KBM-7 (cell line): ENCODE measurements around the gene MPDU1.
"Not testable (repeated sequence)": the region's sequence is repeated elsewhere in the genome, so short reads cannot be mapped to it uniquely, and the experiment has no call there.

Experiments used
- DNase-seq: peaks from one replicate; pipeline ENCODE4 v3.0.0-alpha.2; 2015
- in situ Hi-C: fragments of 300-500 bp; cut with MboI; formaldehyde crosslinking; loops from 2 replicates; pipeline ENCODE4 v1.14.3; 2020; ENCODE audit warnings: low sequenced_read_pairs, low pct_unique_long_range_greater_than_20kb, mixed read lengths

Gene MPDU1

DNA sequence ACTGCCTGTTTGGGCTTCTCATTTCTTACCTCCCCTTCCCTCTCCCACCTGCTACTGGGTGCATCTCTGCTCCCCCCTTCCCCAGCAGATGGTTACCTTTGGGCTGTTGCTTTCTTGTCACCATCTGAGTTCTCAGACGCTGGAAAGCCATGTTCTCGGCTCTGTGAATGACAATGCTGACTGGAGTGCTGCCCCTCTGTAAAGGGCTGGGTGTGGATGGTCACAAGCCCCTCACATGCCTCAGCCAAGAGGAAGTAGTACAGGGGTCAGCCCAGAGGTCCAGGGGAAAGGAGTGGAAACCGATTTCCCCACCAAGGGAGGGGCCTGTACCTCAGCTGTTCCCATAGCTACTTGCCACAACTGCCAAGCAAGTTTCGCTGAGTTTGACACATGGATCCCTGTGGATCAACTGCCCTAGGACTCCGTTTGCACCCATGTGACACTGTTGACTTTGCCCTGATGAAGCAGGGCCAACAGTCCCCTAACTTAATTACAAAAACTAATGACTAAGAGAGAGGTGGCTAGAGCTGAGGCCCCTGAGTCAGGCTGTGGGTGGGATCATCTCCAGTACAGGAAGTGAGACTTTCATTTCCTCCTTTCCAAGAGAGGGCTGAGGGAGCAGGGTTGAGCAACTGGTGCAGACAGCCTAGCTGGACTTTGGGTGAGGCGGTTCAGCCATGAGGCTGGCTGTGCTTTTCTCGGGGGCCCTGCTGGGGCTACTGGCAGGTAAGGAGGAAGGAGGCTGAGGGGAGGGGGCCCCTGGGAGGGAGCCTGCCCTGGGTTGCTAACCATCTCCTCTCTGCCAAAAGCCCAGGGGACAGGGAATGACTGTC is 4.4 kb upstream of the MPDU1 start, which contains the start of gene CD68:
CD68 (plus strand) TSS at position 638 of the 833 bp plus-strand sequence; CDS start at position 678, 40 bp downstream.
- DNase-seq: peak; percentile 93
- in situ Hi-C loops: no loop called here

DNA sequence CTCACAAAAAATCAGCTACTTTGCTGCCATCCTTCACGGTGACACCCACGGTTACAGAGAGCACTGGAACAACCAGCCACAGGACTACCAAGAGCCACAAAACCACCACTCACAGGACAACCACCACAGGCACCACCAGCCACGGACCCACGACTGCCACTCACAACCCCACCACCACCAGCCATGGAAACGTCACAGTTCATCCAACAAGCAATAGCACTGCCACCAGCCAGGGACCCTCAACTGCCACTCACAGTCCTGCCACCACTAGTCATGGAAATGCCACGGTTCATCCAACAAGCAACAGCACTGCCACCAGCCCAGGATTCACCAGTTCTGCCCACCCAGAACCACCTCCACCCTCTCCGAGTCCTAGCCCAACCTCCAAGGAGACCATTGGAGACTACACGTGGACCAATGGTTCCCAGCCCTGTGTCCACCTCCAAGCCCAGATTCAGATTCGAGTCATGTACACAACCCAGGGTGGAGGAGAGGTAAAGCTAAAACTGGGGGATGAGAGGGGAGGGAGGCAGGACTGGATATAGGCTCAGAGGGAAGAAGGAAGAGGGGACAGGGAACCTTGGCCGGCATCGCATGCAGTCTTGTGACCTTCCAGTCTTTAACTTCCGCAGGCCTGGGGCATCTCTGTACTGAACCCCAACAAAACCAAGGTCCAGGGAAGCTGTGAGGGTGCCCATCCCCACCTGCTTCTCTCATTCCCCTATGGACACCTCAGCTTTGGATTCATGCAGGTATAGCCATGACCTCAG is 3.6 kb upstream of the MPDU1 start:
- peak; percentile 28 for DNase-seq
- in situ Hi-C loops: no loop called here

DNA sequence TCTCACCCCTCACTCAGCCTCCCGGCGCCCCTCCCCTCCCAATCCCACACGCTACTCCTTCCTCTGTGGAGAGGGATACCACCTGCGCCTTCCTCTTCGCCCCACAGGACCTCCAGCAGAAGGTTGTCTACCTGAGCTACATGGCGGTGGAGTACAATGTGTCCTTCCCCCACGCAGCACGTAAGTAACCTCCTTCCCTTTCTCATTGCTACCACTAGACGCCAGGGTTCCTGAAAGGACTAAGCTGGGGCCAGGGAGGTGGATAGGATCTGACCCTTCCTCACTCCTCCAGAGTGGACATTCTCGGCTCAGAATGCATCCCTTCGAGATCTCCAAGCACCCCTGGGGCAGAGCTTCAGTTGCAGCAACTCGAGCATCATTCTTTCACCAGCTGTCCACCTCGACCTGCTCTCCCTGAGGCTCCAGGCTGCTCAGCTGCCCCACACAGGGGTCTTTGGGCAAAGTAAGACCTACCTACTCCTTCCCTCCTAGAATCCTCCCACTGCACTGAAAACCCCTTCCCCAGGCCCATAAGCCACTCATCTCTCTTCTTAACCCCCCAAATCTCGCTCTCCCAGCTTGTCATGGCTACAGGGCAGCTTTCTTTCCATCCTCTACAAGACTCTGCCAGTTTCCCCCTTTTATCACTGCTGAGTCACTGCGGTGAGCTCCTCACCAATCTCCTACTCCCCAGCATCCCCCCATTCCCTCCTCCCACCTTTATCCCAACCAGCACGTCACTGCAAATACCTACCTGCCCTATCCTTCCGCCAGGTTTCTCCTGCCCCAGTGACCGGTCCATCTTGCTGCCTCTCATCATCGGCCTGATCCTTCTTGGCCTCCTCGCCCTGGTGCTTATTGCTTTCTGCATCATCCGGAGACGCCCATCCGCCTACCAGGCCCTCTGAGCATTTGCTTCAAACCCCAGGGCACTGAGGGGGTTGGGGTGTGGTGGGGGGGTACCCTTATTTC is 2.8 kb upstream of the MPDU1 start:
- in situ Hi-C loops: no loop called here

DNA sequence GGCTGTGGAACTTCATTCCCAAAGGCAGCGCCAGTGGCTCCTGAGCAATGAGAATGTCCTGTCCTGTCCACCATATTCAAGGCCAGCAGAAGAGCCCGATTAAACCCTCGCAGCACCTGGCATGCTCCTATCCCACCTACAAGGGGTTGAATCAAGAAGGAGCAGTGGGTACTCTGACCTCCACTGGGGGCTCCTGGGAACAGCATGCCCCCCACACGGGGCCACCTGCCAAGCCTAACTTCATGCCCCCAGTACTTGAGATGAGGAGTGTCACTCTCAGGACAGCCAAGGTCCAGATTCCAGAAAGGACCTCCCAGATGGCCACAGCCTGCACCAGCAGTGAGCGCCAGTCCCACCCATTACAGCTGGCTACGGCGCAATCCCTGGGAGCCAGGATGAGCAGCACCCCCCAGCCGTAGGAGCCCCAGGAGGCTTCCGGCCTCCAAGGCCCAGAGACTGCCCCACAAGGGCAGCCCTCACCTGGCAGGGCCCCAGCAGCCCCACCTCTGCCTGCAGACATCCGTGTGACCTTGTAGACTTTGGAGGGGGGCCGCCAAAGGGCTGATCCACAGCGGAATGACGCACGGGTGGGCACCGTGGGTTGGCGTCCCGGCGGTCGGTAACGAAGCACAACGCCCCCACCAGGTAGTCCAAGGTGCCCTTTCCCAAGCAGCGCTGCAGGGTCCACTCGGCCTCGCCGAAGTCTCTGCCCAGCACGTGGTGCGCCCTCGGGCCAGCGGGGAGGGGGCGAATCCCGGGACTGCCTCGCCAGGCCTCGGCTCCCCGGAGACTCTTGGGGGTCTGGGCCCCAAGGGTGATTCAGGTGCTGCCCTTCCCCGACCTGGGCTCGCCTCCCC is 1.0 kb upstream of the MPDU1 start:
- no peak for DNase-seq
- in situ Hi-C loops: no loop called here

More for the DNA sequence above, 2.8 kb upstream of the MPDU1 start:
- DNase-seq: no peak

DNA sequence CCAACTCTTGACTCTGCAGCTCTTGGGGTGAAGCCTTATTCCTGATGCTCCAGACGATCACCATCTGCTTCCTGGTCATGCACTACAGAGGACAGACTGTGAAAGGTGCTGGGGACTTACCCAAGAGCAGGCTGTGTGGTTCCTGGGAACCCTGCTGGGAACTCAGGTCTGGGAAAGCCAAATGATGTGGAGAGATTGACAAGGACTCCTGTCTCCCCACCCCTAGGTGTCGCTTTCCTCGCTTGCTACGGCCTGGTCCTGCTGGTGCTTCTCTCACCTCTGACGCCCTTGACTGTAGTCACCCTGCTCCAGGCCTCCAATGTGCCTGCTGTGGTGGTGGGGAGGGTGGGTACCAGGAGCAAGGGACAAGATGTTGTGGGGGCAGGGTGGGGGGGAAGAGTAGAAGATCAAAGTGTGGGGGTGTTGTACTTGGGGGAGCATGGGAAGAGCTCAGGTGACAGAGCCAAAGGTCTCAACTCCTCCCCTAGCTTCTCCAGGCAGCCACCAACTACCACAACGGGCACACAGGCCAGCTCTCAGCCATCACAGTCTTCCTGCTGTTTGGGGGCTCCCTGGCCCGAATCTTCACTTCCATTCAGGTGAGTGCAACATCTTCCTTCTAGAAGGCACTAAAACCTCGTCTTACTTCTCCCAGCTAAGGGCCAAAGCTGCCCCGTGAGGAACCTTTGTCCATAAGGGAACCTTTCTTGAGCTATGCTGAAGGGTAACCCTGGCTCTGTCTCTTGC is 3.2 kb downstream of the MPDU1 start:
- no peak for DNase-seq
- in situ Hi-C loops: no loop called here

DNA sequence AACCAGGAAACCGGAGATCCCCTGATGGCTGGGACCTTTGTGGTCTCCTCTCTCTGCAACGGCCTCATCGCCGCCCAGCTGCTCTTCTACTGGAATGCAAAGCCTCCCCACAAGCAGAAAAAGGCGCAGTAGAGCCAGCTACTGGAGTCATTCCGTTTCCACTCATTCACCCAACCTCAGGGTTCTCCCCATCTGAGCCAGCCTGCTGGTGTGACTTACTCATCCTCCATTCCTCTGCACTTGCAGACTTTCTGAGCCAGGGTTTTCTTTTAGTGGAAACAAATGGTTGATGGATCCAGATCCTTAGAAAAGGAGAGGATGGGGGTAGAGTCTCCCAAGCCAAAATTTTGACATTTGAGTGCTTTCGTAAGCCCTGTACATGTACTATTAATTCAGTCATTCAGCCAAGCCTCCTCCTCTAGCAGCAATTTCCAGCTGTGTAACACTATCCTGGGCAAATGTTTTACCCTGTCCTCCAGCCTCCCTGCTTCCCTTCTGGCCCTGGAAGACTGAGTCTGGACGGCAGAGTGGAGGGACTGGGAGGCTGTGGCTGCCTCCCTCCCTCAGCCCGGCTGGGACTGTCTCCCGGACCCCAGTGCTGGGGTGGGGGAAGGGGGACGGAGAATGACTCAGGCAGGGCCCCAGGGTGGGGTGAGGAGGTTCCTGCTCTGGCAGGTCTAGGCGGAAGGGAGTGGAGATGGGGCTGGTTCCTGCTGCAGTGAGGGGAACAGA is 3.9 kb downstream of the MPDU1 start:
- in situ Hi-C loops: no loop called here
- no peak for DNase-seq

DNA sequence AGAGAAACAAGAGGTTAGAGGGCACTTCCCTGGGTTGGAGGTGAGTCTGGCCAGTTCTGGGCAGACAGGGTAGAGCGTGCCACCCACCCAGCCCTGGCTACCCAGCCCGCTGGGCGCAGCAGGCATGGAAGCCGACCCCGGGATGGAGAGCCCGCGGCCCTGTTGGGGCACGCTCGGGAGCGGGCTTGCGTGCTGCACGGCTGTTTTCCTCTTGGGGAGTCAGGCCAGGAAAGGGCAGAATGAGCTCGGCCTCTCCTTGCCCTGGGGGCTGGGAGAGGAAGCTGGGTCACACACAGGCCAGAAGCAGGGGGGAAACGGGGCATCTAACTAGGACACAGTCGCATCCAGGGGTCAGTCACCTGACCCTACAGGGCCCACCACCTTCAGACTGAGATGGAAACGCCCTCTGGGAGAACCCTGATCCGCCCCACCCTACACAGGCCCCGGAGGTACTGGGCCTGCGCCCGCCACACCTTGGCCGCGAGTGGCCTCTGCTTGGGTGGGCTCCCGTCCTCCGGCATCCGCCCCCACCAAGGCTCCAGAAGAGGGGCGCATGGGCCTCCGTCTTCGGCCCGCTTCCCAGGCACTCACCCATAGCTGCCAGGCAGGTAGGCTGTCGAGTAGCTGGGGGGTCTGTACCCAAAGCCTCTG is 5.0 kb downstream of the MPDU1 start:
- in situ Hi-C loops: no loop called here
- DNase-seq: no peak

DNA sequence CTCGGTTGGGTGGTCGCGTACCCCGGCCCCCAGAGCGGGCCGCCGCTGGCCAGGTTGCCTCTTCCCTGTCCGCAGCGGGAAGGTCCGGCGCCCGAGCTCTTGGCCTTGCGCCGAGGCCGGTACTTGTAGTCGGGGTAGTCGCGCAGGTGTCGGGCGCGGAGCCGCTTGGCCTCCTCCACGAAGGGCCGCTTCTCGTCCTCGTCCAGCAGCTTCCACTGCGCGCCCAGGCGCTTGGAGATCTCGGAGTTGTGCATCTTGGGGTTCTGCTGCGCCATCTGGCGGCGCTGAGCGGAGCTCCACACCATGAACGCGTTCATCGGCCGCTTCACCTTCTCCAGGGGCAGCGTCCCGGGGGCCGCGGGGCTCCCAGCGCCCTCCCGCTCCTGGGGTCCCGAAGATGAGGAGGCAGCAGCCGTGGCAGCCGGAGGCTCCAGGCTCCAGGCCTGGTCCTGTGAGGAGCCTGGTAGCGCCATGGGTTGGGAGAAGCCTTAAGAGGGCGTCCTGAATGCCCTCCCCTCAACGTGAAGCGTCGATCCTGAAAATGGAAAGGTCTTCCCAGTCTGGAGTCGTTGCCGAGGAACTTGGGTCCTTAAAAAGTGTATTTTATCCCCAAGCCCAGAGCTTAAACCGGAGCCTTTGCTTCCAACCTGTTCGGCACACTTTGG is 5.7 kb downstream of the MPDU1 start:
- in situ Hi-C loops: no loop called here
- DNase-seq: no peak

DNA sequence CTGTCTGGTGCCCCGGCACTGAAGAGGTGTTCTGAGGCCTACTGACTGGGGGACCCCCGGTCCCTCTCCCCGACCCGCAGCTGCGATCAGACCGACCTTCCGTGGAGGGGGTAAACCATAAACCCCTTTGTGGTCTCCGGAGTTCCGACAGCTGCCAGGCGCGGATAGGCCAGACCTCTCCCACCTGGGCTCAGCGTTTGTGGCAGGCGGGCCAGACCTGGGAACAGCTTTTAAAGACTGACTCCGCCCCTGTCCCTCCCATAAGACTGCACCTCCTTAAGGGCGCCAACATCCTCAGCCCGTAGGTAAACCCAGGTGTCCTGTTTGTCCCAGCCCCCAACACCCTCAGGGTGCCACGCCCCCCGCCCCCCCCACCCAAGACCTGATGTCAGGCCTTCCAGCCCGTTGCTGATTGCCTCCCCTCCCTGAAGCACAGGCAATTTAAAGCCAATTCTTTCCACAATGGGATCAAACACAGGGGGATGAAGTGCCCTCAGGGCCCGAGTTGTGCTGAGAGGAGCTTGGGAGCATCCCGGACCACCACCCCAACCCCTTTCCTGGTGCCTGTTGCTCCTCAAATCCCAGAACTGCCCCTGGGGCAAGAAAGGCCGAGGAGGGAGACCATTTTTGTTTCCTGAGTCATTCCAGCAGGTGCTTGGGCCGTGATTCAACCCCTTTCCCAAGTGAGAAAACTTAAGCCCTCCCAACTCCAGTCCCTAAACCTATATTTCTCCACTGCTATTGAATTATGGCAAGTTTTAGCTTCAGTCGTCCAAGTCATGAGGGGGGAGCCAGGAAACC is 6.4 kb downstream of the MPDU1 start, which contains the start of gene SOX15:
SOX15 (minus strand) TSS at position 204 of the 801 bp plus-strand sequence. CDS start 418 bp downstream, outside the sequence.
- in situ Hi-C loops: no loop called here
- DNase-seq: no peak

DNA sequence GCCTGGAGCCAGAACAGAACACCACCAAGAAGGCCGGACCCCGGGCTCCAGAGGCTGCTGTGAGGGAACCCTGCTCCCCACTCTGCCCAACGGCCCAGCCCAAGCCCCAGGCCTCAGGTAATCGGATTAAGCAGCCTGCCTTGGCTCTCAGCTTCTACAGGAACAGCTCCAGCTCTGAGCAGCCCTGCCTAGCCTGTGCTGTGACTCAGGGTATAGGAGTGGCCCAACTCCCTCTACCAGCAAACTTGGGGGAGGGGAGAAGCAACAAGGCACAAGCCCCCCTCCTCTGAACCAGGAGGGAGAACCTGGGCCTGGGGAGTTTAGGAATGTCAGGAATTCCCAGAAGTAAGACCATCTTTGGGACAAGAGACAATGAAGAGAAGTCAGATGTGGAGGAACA is 7.1 kb downstream of the MPDU1 start:
- in situ Hi-C loops: no loop called here
- DNase-seq: no peak

DNA sequence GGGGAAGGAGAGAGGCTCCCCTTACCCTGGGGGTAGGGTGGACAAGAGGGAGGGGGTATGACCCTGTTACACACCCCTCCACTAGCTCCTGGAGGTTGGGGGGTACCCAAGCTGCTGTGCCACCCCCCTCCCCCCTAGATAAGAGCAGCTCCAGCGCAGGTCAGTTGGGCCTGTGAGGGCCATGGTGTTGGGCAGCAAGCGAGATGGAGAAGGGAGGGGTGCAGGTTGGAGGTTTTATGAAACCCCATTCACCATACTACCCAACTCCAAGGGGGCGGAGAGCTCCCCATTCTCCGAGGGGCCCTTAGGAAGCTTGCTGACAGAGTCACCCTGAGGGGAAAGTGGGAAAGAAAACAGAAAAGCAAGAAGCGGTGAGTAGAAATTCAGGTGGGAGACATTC is 7.9 kb downstream of the MPDU1 start:
- no peak for DNase-seq
- in situ Hi-C loops: no loop called here

DNA sequence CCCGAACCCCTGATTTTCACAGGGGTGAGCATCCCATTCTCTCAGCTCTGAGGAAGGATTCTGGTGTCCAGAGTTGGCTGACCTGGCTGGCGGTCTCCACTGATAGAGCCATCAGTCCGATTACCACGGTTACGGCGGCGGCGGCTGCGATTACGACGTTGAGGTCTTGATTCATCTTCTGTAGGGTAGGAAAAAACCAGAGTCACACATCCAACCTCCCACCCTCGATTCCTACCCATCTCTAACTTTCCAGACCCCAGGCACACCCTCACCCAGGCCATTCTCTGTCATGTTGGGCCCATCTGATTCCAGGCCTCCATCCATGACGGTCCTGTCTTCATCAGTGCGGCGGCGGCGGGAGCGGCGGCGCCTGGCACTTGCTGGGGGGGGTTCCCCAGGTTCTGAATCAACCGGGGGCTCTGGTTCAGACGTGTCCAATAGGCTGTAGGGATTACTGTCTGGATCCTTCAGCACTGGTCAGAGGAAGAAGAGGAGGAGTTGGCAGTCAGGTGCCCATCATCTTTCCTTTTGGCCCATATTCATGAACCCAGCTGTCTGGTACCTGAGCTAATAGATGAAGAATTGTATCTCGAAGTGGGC is 8.9 kb downstream of the MPDU1 start:
- in situ Hi-C loops: no loop called here
- DNase-seq: no peak

DNA sequence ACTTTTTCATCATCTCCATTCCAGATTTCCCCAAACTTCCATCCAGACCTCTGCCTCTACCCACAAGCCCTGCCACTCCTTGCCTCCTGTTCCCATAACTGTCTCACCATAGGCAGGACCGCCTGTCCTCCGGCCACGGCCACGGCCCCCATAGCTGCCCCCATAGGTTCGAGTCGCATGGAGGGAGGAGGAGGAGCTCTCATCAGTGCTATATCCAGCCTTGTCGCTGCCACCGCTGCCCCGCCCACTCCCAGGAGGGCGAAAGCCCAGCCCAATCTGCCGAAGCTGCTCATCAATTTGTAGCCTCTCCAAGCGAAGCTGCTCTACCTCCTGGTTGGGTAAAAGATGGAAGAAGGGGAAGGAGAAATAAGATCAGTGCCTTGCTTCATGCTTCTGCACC is 9.6 kb downstream of the MPDU1 start:
- in situ Hi-C loops: no loop called here
- no peak for DNase-seq

DNA sequence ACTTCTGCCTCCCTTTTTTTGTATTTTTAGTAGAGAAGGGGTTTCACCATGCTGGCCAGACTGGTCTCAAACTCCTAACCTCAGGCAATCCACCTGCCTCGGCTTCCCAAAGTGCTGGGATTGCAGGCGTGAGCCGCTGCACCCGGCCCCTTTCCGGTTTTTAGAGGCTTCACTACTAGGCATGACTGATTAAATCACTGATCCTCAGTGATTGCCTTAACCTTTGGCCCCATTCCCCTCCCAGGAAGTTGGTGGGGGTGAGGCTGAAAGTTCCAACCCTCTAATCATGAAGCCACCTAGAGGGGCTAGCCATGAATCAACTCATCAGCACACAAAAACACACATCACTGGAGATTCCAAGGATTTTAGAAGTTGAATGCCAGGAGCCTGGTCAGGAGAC is 13.9 kb downstream of the MPDU1 start:
- DNase-seq, in situ Hi-C loops: not testable (repeated sequence)

DNA sequence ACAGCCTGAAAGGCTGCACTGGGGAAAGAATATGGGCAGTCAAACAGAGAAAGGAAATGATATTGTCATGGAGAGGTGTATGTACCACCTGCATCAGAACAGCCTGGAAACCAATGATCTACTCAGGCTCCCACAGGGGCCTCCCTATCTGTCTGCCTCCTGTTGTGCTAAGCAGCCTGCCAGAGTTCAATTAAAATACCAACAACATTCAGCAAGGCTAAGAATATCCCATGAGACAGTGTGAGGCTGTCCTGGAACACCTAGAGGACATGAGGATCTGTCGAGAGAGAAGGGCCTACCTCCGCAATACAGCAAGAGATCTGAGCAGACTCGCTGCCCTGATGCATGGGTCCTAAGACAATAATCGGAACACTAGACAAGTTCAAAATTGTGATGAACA is 22.6 kb downstream of the MPDU1 start:
- in situ Hi-C loops: no loop called here

More for the DNA sequence above, 22.6 kb downstream of the MPDU1 start:
- no peak for DNase-seq
